Osteoblast (primary cell): ENCODE measurements around the gene TMPRSS4. TPM values are rescaled to one million over a fixed set of nuclear protein-coding genes. Genes with fewer than 3 reads are reported as not detected.

ENCODE experiments used
- DNase-seq: peaks from one replicate; pipeline ENCODE4 v3.0.0; 2011; ENCODE audit warnings: low spot score, mixed read lengths; ENCODE audit not compliant: insufficient read length; ENCODE audit errors: missing footprints
- H2AFZ ChIP-seq: 2 replicates; pipeline ENCODE4 v1.6.0; 2011; ENCODE audit warnings: mild to moderate bottlenecking, low read length
- H3K27ac ChIP-seq: 2 replicates; pipeline ENCODE4 v1.5.1; 2011; ENCODE audit warnings: mild to moderate bottlenecking, low read depth, low read length, moderate library complexity
- H3K27me3 ChIP-seq: 2 replicates; pipeline ENCODE4 v1.6.0; 2012; ENCODE audit warnings: mild to moderate bottlenecking, control low read depth, inconsistent platforms, low read length, moderate library complexity; ENCODE audit not compliant: insufficient read depth
- H3K36me3 ChIP-seq: 2 replicates; pipeline ENCODE4 v1.5.1; 2011; ENCODE audit warnings: mild to moderate bottlenecking, low read length, control low read depth, moderate library complexity; ENCODE audit not compliant: insufficient read depth
- H3K4me1 ChIP-seq: 2 replicates; pipeline ENCODE4 v1.5.1; 2011; ENCODE audit warnings: mild to moderate bottlenecking, low read length, control low read depth, moderate library complexity; ENCODE audit not compliant: insufficient read depth
- H3K4me2 ChIP-seq: 2 replicates; pipeline ENCODE4 v1.6.0; 2011; ENCODE audit warnings: mild to moderate bottlenecking, low read length; ENCODE audit not compliant: insufficient read depth
- H3K4me3 ChIP-seq: fragments of 200-600 bp; sonication (generic); 3 replicates; pipeline ENCODE4 v1.5.1; 2012; ENCODE audit warnings: mild to moderate bottlenecking, low read length, inconsistent platforms; ENCODE audit not compliant: insufficient read depth
- H3K79me2 ChIP-seq: 2 replicates; pipeline ENCODE4 v1.6.0; 2012; ENCODE audit warnings: mild to moderate bottlenecking, low read length, control low read depth, inconsistent platforms; ENCODE audit not compliant: insufficient read depth
- H3K9me3 ChIP-seq: 2 replicates; pipeline ENCODE4 v1.5.1; 2011; ENCODE audit warnings: low read depth, low read length, control low read depth
- H4K20me1 ChIP-seq: 2 replicates; pipeline ENCODE4 v1.6.0; 2012; ENCODE audit warnings: mild to moderate bottlenecking, low read length, control low read depth; ENCODE audit not compliant: insufficient read depth
- total RNA-seq: library from RNA; depleted of rRNA; stranded (reverse); fragments of >200 nt; gene quantifications from 2 replicates; pipeline ENCODE4 v1.2.3, GENCODE V29; 2012
- TF ChIP-seq, protein P1 (sequence below): IDR thresholded peaks from 2 replicates; pipeline ENCODE4 v1.5.1; 2011; ENCODE audit warnings: mild to moderate bottlenecking, low read depth, low read length, moderate library complexity; ENCODE audit errors: extremely low read depth

The TMPRSS4 gene
- total RNA-seq, 1 donor = not detected

DNA sequence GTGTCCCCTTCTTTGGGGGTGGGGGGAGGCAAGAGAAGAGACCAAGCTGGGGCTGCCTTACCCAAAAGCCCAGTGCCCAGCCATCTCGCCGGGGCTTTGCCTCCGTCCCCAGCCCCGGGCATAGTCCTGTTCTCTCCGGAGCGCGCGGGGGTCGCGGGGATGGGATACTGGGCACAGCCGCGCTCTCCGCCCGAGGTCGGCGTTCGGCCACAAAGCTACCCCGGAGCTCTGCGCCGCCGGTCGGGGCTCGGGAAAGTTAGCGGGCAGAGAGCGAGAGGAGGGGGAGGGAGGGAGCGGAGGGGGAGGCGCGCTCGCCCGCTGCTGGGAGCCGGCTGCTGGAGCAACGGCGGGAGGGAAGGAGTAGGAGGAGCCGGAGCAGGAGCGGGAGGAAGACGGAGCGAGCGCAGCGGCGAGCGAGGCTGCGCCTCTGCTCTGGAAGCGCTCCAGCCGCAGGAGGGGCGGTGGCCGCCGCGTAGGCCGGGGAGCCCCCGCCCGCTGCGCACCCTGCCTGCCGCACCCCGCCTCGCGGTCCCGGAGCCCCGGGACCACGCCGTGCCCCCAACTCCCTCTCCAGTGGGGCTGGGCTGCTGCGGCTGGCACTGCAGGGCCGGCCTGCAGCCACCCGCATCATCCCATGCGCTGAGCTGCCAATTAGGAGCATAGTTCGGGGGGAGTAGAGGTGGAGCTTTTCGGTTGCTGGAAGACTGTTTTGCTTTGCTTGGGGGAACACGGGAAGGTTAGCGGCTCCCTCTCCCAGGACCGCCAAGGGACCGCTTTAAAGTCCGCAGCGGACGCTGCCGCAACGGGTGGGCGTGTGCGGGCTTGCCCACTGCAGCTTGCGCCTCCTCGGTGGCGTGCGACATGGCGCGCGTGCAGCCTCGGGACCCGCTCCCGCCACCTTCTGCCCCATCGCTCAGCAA lies 75.9 kb downstream of the TMPRSS4 start, which contains the start of gene SCN4B:
SCN4B (minus strand) TSS at position 272 of the 920 bp plus-strand sequence; CDS start at position 122, 150 bp downstream.
- H3K4me1 ChIP-seq = no peaks in the 10 kb centered on the region
- no peaks in the 10 kb centered on the region for H4K20me1 ChIP-seq
- H3K79me2 ChIP-seq = no peaks in the 10 kb centered on the region
- H3K9me3 ChIP-seq = no peaks in the 10 kb centered on the region
- no peak within 1 kb of the TSS for H2AFZ ChIP-seq
- peak within 1 kb of the TSS; percentile 43 for H3K4me3 ChIP-seq
- peak within 1 kb of the TSS; percentile 32 for H3K4me2 ChIP-seq
- H3K36me3 ChIP-seq = no peaks in the 10 kb centered on the region
- DNase-seq = peak; percentile 96
- H3K27ac ChIP-seq = no peak within 1 kb of the TSS
- peaks cover 87% of the 10 kb centered on the region for H3K27me3 ChIP-seq
- TF ChIP-seq, protein P1, sequence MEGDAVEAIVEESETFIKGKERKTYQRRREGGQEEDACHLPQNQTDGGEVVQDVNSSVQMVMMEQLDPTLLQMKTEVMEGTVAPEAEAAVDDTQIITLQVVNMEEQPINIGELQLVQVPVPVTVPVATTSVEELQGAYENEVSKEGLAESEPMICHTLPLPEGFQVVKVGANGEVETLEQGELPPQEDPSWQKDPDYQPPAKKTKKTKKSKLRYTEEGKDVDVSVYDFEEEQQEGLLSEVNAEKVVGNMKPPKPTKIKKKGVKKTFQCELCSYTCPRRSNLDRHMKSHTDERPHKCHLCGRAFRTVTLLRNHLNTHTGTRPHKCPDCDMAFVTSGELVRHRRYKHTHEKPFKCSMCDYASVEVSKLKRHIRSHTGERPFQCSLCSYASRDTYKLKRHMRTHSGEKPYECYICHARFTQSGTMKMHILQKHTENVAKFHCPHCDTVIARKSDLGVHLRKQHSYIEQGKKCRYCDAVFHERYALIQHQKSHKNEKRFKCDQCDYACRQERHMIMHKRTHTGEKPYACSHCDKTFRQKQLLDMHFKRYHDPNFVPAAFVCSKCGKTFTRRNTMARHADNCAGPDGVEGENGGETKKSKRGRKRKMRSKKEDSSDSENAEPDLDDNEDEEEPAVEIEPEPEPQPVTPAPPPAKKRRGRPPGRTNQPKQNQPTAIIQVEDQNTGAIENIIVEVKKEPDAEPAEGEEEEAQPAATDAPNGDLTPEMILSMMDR = no peak

DNA sequence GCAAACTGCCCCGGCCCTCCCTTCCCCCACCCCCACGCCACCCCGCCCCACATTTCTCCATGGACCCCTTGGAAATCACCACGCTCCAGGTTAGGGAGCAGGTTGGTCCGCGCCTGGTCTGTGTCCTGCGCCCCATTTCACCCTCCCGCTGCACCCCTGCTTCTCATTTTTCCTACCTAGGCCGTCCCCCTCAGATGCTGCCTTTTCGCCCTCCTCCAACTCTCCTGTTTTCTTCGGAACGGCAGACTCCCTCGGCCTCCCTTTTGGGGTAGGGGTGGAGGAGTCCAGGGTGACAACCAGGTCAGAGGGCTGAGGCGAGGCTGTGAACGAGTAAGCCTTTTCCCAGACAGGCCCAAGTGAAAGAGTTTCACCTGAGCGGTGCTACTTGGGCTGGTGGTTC lies 76.6 kb downstream of the TMPRSS4 start:
- Histone ChIP-seq H3K79me2 (no peaks in the 10 kb centered on the region), H4K20me1 (no peaks in the 10 kb centered on the region), H2AFZ (no peak overlapping the region), H3K4me2 (no peak overlapping the region), H3K27ac (no peak overlapping the region), H3K36me3 (no peaks in the 10 kb centered on the region), H3K9me3 (no peaks in the 10 kb centered on the region), H3K27me3 (peaks cover 85% of the 10 kb centered on the region), H3K4me3 (no peak overlapping the region), H3K4me1 (no peaks in the 10 kb centered on the region)
- DNase-seq = no peak
- TF ChIP-seq, protein P1 = no peak

DNA sequence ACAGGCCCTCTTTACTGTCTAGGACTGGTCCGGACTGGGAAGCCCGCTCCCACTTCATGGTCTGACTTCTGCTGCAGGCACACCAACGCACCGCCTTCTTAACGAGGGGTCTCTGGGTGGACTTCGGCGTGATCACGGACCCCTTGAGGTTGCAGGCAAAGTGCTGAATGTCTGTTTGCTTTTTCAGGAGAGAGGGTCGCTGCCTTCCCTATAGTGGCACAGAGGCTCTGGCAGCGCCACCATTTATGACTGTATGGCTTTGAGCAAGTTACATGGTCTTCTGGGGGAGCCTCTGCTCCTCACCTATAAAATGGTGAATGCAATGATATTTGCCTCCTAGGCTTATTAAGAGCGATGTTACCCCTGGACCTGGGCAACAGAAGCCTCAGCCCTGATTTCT lies 77.1 kb downstream of the TMPRSS4 start:
- no peaks in the 10 kb centered on the region for H3K36me3 ChIP-seq
- TF ChIP-seq, protein P1 = no peak
- no peaks in the 10 kb centered on the region for H4K20me1 ChIP-seq
- H3K27me3 ChIP-seq = peaks cover 87% of the 10 kb centered on the region
- no peaks in the 10 kb centered on the region for H3K79me2 ChIP-seq
- no peak overlapping the region for H3K4me3 ChIP-seq
- peak; percentile 58 for DNase-seq
- no peak overlapping the region for H3K4me2 ChIP-seq
- no peaks in the 10 kb centered on the region for H3K9me3 ChIP-seq
- H2AFZ ChIP-seq = no peak overlapping the region
- no peaks in the 10 kb centered on the region for H3K4me1 ChIP-seq
- H3K27ac ChIP-seq = no peak overlapping the region

DNA sequence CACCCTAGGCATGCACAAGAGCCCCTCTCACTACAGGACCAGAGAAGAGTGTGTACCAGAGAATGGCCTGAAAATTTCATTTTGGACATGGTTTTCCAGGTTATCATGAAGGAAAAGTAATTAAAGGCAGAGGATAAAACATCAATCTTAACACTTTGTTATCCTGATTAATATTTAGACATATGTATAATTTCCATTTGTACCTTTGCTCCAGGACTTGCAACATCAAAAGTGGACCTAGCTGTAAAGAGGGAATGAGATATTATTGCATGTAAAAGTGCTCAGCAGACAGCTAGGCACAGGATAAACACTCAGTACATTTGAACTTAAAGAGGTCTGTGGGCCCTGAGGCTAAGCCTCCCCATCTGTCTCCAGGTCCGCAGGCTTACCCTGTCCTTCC lies 77.8 kb downstream of the TMPRSS4 start:
- no peaks in the 10 kb centered on the region for H3K79me2 ChIP-seq
- H3K27me3 ChIP-seq = peaks cover 86% of the 10 kb centered on the region
- TF ChIP-seq, protein P1 = no peak
- H3K27ac ChIP-seq = no peak overlapping the region
- H3K9me3 ChIP-seq = no peaks in the 10 kb centered on the region
- no peak overlapping the region for H2AFZ ChIP-seq
- H3K4me3 ChIP-seq = no peak overlapping the region
- no peaks in the 10 kb centered on the region for H3K36me3 ChIP-seq
- DNase-seq = peak; percentile 80
- no peaks in the 10 kb centered on the region for H4K20me1 ChIP-seq
- H3K4me2 ChIP-seq = no peak overlapping the region
- no peaks in the 10 kb centered on the region for H3K4me1 ChIP-seq
